K562 (cell line): ENCODE results near the gene IRF2BP2. TPM values are rescaled to one million over a fixed set of nuclear protein-coding genes. Genes with fewer than 3 reads are reported as not detected.

Experiments used
- ATAC-seq: fragments of 200-7000 bp; cut with Tn5 transposase; 3 replicates; pipeline ENCODE4 v1.9.1; 2020; ENCODE audit warnings: moderate library complexity
- BruUV-seq: library from RNA; stranded (reverse); fragments of 400-500 nt; replicated peaks from 2 replicates; lab custom pipeline; 2021; lab: Mats Ljungman, UMichigan
- CTCF ChIA-PET: fragments of 300-600 bp; formaldehyde crosslinking; extraction: SDS; loops from one replicate; lab custom pipeline; 2021; ENCODE audit warnings: low intra/inter-chr PET ratio; lab: Yijun Ruan, JAX
- POLR2A ChIA-PET: fragments of 300-600, 350-650 bp; sonication (Branson Sonifier 250); formaldehyde crosslinking; extraction: SDS; loops from one replicate; lab custom pipeline; 2021; ENCODE audit warnings: antibody characterized with exemption, inconsistent platforms; lab: Yijun Ruan, JAX
- DNase-seq, 4 experiments: peaks; one replicate each; pipeline versions ENCODE4 v3.0.0 to v3.0.0-alpha.2; 2011 to 2018; ENCODE audit warnings: low spot score in 3 of 4, mixed read lengths in 3 of 4; ENCODE audit errors: extremely low read depth in 1 of 4
- FAIRE-seq: peaks from 2 replicates; lab custom pipeline; 2011; peaks lifted over from hg19 to GRCh38; lab: Jason Lieb, UNC
- H2AFZ ChIP-seq: 2 replicates; pipeline ENCODE4 v1.6.0; 2011; ENCODE audit warnings: low read depth, low read length, control low read depth, inconsistent platforms
- H3K27ac ChIP-seq: fragments of 200-600 bp; 3 replicates; pipeline ENCODE4 v1.8.0; 2011; ENCODE audit warnings: low read depth, mild to moderate bottlenecking, control low read depth, inconsistent platforms, low read length, moderate library complexity, mixed read lengths; ENCODE audit errors: extremely low read depth
- H3K27me3 ChIP-seq, 2 experiments: fragments of 300-600 bp in 1 of 2; 2 replicates in 1 of 2; 3 replicates in 1 of 2; pipeline versions ENCODE4 v1.6.0 to v1.8.0; 2011; ENCODE audit warnings: inconsistent platforms in 2 of 2, low read length in 2 of 2, mild to moderate bottlenecking in 1 of 2, mixed read lengths in 1 of 2, moderate library complexity in 1 of 2; ENCODE audit not compliant: control insufficient read depth in 2 of 2, insufficient read depth in 2 of 2
- H3K36me3 ChIP-seq: fragments of 300-600 bp; 3 replicates; pipeline ENCODE4 v1.8.0; 2011; ENCODE audit warnings: mild to moderate bottlenecking, low read length, inconsistent platforms; ENCODE audit not compliant: control insufficient read depth, insufficient read depth
- H3K4me1 ChIP-seq, 2 experiments: fragments of 200-600 bp in 1 of 2; replicated peaks in 1 of 2; 2 replicates in 1 of 2; 3 replicates in 1 of 2; pipeline versions ENCODE4 v1.5.1 to v1.8.0; 2011; ENCODE audit warnings: inconsistent platforms in 2 of 2, low read length in 2 of 2, mild to moderate bottlenecking in 1 of 2, mixed read lengths in 1 of 2, moderate library complexity in 1 of 2; ENCODE audit not compliant: control insufficient read depth in 2 of 2, insufficient read depth in 2 of 2
- H3K4me2 ChIP-seq: 2 replicates; pipeline ENCODE4 v1.6.1; 2011; ENCODE audit warnings: low read length, control low read depth, inconsistent platforms, mixed read lengths; ENCODE audit not compliant: insufficient read depth
- H3K4me3 ChIP-seq: fragments of 200-600 bp; sonication (generic), shearing (Covaris generic); 2 replicates; pipeline ENCODE4 v1.5.1; 2016; ENCODE audit warnings: control low read depth, inconsistent platforms
- H3K79me2 ChIP-seq: fragments of 200-600 bp; 3 replicates; pipeline ENCODE4 v1.8.0; 2011; ENCODE audit warnings: low read length, inconsistent platforms; ENCODE audit not compliant: control insufficient read depth, insufficient read depth
- H3K9ac ChIP-seq, 2 experiments: 2 replicates each; pipeline versions ENCODE4 v1.6.0 to v1.6.1; 2011; ENCODE audit warnings: low read depth in 2 of 2, low read length in 2 of 2, control low read depth in 1 of 2, inconsistent platforms in 1 of 2, mild to moderate bottlenecking in 1 of 2, mixed read lengths in 1 of 2; ENCODE audit not compliant: insufficient read depth in 1 of 2
- H3K9me1 ChIP-seq: one replicate; pipeline ENCODE4 v1.6.0; 2011; ENCODE audit warnings: inconsistent platforms, mild to moderate bottlenecking, low read length, moderate library complexity; ENCODE audit not compliant: control insufficient read depth, insufficient read depth
- H3K9me3 ChIP-seq: replicated peaks from 2 replicates; pipeline ENCODE4 v1.5.1; 2011; ENCODE audit warnings: low read depth, low read length, inconsistent platforms; ENCODE audit not compliant: control insufficient read depth, insufficient read depth
- H4K20me1 ChIP-seq: replicated peaks from 2 replicates; pipeline ENCODE4 v1.6.1; 2011; ENCODE audit warnings: low read length, inconsistent platforms, mixed read lengths; ENCODE audit not compliant: control insufficient read depth, insufficient read depth
- ARID1B ChIP-seq: fragments of 450-650 bp; IDR thresholded peaks from 2 replicates; pipeline ENCODE4 v1.6.1; 2016; ENCODE audit warnings: antibody characterized with exemption, mild to moderate bottlenecking, inconsistent platforms
- CBFA2T2 ChIP-seq: fragments of 450-650 bp; conservative IDR thresholded peaks from 2 replicates; pipeline ENCODE4 v1.6.1; 2017; ENCODE audit warnings: mild to moderate bottlenecking
- CXXC5 ChIP-seq: fragments of 250-450 bp; sonication (Bioruptor Pico); IDR thresholded peaks from 2 replicates; pipeline ENCODE4 v1.8.0; 2022; ENCODE audit warnings: inconsistent platforms, mild to moderate bottlenecking, moderate library complexity
- DDX20 ChIP-seq: fragments of 450-650 bp; IDR thresholded peaks from 2 replicates; pipeline ENCODE4 v1.6.1; 2016; ENCODE audit warnings: missing genetic modification characterization, low read depth, mild to moderate bottlenecking, missing compliant biosample characterization, moderate library complexity
- FOXM1 ChIP-seq, 2 experiments: fragments of 450-650 bp in 1 of 2; sonication (generic) in 1 of 2; formaldehyde crosslinking in 1 of 2; IDR thresholded peaks; 2 replicates each; pipeline versions ENCODE4 v1.6.1 to v1.9.0; 2017 to 2022; ENCODE audit warnings: low read depth in 2 of 2, mild to moderate bottlenecking in 2 of 2, missing genetic modification reagents in 1 of 2, moderate library complexity in 1 of 2
- MCM2 ChIP-seq: fragments of 450-650 bp; IDR thresholded peaks from 2 replicates; pipeline ENCODE4 v1.6.1; 2017; ENCODE audit warnings: low read depth, mild to moderate bottlenecking
- MEF2D ChIP-seq: conservative IDR thresholded peaks from 2 replicates; pipeline ENCODE4 v1.6.1; 2016; ENCODE audit warnings: low read depth, missing genetic modification characterization, missing compliant biosample characterization
- MTA3 ChIP-seq: fragments of 450-650 bp; formaldehyde crosslinking; IDR thresholded peaks from 2 replicates; pipeline ENCODE4 v1.6.1; 2017; ENCODE audit warnings: mild to moderate bottlenecking, borderline replicate concordance
- NCOR1 ChIP-seq: fragments of 450-650 bp; IDR thresholded peaks from 2 replicates; pipeline ENCODE4 v1.6.1; 2016; ENCODE audit warnings: mild to moderate bottlenecking, moderate library complexity
- PML ChIP-seq: IDR thresholded peaks from 2 replicates; pipeline ENCODE4 v1.6.1; 2012; ENCODE audit warnings: low read length, inconsistent platforms
- RBM14 ChIP-seq: fragments of 200-400 bp; formaldehyde crosslinking; IDR thresholded peaks from 2 replicates; pipeline ENCODE4 v1.6.1; 2018; ENCODE audit warnings: low read depth, mild to moderate bottlenecking, low read length, moderate library complexity, borderline replicate concordance; ENCODE audit not compliant: insufficient read depth
- ZNF589 ChIP-seq: fragments of 200-800 bp; sonication (Bioruptor generic); IDR thresholded peaks from 2 replicates; pipeline ENCODE4 v1.6.1; 2016; ENCODE audit warnings: low read depth, missing genetic modification characterization, missing compliant biosample characterization
- ZNF79 ChIP-seq: fragments of 250-450 bp; sonication (Bioruptor Pico); IDR thresholded peaks from 2 replicates; pipeline ENCODE4 v1.4.0; 2020; ENCODE audit warnings: low read depth, mild to moderate bottlenecking, moderate library complexity
- WGBS: fragments of 100-300 bp; shearing (Covaris generic); methylation state at CpG from one replicate; pipeline ENCODE4 v1.1.6; 2016; ENCODE audit warnings: low coverage, mixed read lengths; ENCODE audit not compliant: insufficient coverage; ENCODE audit errors: missing lambda C conversion rate; 5-methylcytosine and 5-hydroxymethylcytosine counted together
- in situ Hi-C: fragments of 300-500 bp; cut with MboI; formaldehyde crosslinking; loops from 4 replicates; pipeline ENCODE4 v1.15.0; 2018; ENCODE audit warnings: inconsistent platforms, mixed read lengths
- intact Hi-C: fragments of 100-400 bp; cut with micrococcal nuclease; formaldehyde crosslinking; loops from 2 replicates; pipeline ENCODE4 v1.14.2; 2022
- polyA plus RNA-seq, 8 experiments: library from polyadenylated mRNA; depleted of rRNA in 4 of 8; stranded (reverse) in 5 of 8; unstranded in 3 of 8; fragments of >200 nt; fragmentation: Nextera tagmentation in 2 of 8; fragmentation: Illumina TruSeq in 1 of 8; extraction: Ambion mirVana in 2 of 8; extraction: Trizol in 1 of 8; gene quantifications; 2 replicates each; pipeline versions ENCODE4 v1.2.1 to v1.2.3, GENCODE V29; 2011 to 2014; ENCODE audit warnings: inconsistent platforms in 1 of 8, missing spikeins in 1 of 8
- total RNA-seq, 7 experiments: library from RNA; depleted of rRNA in 6 of 7; stranded (reverse); fragments of >200 nt in 6 of 7; fragmentation: Illumina TruSeq in 2 of 7; extraction: Trizol in 2 of 7; gene quantifications; 2 replicates each; pipeline versions ENCODE4 v1.2.1 to v1.2.3, GENCODE V29; 2011 to 2021; ENCODE audit warnings: low replicate concordance in 1 of 7
- TF ChIP-seq, protein P1 (sequence below): IDR thresholded peaks from 2 replicates; pipeline ENCODE4 v1.6.1; 2011; ENCODE audit warnings: borderline replicate concordance, low read depth, mild to moderate bottlenecking, moderate library complexity, low read length; ENCODE audit not compliant: insufficient read depth, poor library complexity, severe bottlenecking
- TF ChIP-seq, protein P2 (sequence below): fragments of 450-650 bp; formaldehyde crosslinking; conservative IDR thresholded peaks from 2 replicates; pipeline ENCODE4 v1.4.0; 2022; ENCODE audit warnings: mild to moderate bottlenecking, missing genetic modification characterization

IRF2BP2 gene
- total and polyA plus RNA-seq, 9 of the 15 experiments (the other 6 are each of a cell fraction or from before 2014, with no cell fraction given) = 7.7 to 68.6 (median 22.1) TPM

DNA sequence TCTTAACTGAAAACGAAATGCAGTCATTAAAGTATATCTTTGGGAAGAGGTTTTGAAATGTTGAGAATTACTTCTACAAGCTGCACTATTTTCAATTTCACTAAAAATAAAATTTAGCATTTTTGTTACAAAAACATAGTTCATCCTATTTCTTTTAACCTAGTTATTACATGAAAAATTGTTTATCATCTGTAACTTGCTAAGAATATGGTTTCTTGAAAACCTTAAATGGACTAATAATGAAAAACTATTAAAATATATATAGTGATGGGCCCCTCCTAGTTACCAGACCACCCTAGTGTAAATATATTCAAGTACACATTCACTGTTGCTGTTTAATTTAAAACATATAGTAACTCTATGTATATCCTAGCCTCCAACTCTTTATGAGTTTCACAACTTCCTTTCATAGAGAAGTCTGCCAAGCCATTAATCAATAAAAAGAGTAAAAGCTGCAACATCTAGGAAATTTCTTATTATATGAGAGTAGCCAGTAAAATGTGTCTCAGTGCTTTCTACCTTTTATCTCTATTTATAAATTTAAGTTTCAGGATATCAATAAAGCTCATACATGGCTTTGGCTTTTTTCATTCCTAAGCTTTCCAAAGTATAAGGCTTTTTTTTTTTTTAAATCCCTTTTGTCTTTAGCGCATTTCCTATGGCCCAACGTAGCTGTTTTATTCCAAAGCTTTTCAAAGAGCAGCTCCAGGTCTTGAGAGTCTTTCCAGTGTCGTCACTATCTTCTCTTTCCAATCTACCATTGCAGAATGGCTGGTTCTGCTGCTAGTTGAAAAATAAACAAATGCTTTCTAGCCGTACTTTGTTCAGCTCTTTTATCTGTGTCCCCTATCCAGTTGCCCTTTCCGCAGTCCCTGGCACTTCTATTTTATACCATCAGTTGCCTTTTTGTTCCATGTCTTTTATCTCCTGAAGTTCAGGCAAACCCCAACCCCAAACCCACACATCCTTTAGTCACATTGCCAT lies 6.5 kb downstream of the IRF2BP2 start:
- BruUV-seq = no TSS peak
- peak overlapping the region; percentile 90 for H3K27ac ChIP-seq
- ATAC-seq (peak; percentile 0; the same call in 1 of the 3 replicates), DNase-seq (peak in 2 of 4 experiments; percentile 49 to 62), FAIRE-seq (no peak)
- H2AFZ ChIP-seq = peak overlapping the region; percentile 59; the same call in 1 of the 2 replicates
- intact Hi-C loops = loop anchor here (5.0 to 10.0 kb wide), 6 partner anchors 56 to 901 kb away; partner anchors contain the start of genes B3GALNT2 and COA6
- peak overlapping the region in 1 of 2 experiments; percentile 93; a peak in 2 of 4 replicates for H3K9ac ChIP-seq
- H3K4me3 ChIP-seq = peak overlapping the region; percentile 69
- in situ Hi-C loops = no loop called here
- CTCF ChIA-PET = interaction anchor here (1.2 to 1.5 kb wide), 2 partner anchors 59 to 104 kb away, joined by 3 to 8 read pairs; no protein-coding TSS in a partner anchor
- peaks cover 29% of the 10 kb centered on the region; the same call in 1 of the 2 replicates for H4K20me1 ChIP-seq
- peaks cover 64% of the 10 kb centered on the region for H3K79me2 ChIP-seq
- POLR2A ChIA-PET = interaction anchor here (0.6 to 3.2 kb wide), 27 partner anchors 10 to 490 kb away, joined by 3 to 25 read pairs (median 4); no protein-coding TSS in a partner anchor
- under 1% methylated on average over 6 of the region's 6 CpGs for WGBS
- H3K4me2 ChIP-seq = peak overlapping the region; percentile 94
- H3K36me3 ChIP-seq = peaks cover 56% of the 10 kb centered on the region
- peaks cover 30 to 56% of the 10 kb centered on the region in 2 experiments for H3K4me1 ChIP-seq
- no peaks in the 10 kb centered on the region for H3K9me1 ChIP-seq
- no peaks in the 10 kb centered on the region for H3K9me3 ChIP-seq
- H3K27me3 ChIP-seq = no peaks in the 10 kb centered on the region
- peak; percentile 60 for TF ChIP-seq ARID1B
- TF ChIP-seq, protein P1, sequence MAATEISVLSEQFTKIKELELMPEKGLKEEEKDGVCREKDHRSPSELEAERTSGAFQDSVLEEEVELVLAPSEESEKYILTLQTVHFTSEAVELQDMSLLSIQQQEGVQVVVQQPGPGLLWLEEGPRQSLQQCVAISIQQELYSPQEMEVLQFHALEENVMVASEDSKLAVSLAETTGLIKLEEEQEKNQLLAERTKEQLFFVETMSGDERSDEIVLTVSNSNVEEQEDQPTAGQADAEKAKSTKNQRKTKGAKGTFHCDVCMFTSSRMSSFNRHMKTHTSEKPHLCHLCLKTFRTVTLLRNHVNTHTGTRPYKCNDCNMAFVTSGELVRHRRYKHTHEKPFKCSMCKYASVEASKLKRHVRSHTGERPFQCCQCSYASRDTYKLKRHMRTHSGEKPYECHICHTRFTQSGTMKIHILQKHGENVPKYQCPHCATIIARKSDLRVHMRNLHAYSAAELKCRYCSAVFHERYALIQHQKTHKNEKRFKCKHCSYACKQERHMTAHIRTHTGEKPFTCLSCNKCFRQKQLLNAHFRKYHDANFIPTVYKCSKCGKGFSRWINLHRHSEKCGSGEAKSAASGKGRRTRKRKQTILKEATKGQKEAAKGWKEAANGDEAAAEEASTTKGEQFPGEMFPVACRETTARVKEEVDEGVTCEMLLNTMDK = no peak
- TF ChIP-seq FOXM1 (IDR thresholded peaks at IDR 0.05; ENCODE audit: low read depth) = peak; percentile 61; the same call in 1 of the 2 replicates
- TF ChIP-seq FOXM1 (CRISPR knock-in tag; IDR thresholded peaks at IDR 0.05; ENCODE audit: low read depth) = no peak
- 0 out of 2 replicates have a peak, but pooled peaks have one; percentile 9 for TF ChIP-seq DDX20 (tag)
- no peak for TF ChIP-seq RBM14
- peak; percentile 65; the same call in 1 of the 2 replicates for TF ChIP-seq MTA3
- 0 out of 2 replicates have a peak, but pooled peaks have one; percentile 17 for TF ChIP-seq PML
- 0 out of 2 replicates have a peak, but pooled peaks have one; percentile 28 for TF ChIP-seq NCOR1
- 0 out of 2 replicates have a peak, but pooled peaks have one; percentile 33 for TF ChIP-seq ZNF589 (CRISPR knock-in tag)
- peak; percentile 19; the same call in 1 of the 2 replicates for TF ChIP-seq CBFA2T2
- TF ChIP-seq ZNF79 (CRISPR knock-in tag) = no peak
- no peak for TF ChIP-seq MCM2
- TF ChIP-seq, protein P2, sequence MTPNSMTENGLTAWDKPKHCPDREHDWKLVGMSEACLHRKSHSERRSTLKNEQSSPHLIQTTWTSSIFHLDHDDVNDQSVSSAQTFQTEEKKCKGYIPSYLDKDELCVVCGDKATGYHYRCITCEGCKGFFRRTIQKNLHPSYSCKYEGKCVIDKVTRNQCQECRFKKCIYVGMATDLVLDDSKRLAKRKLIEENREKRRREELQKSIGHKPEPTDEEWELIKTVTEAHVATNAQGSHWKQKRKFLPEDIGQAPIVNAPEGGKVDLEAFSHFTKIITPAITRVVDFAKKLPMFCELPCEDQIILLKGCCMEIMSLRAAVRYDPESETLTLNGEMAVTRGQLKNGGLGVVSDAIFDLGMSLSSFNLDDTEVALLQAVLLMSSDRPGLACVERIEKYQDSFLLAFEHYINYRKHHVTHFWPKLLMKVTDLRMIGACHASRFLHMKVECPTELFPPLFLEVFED (CRISPR knock-in tag) = no peak
- TF ChIP-seq MEF2D (tag) = peak; percentile 1; the same call in 1 of the 2 replicates
- peak; percentile 50; the same call in 1 of the 2 replicates for TF ChIP-seq CXXC5 (CRISPR knock-in tag)
